ENCODE results near the gene ACOD1.
A peak's percentile ranks its signal among the peaks of the same experiment; 100 is the strongest.
"Not testable (repeated sequence)": the region's sequence is repeated elsewhere in the genome, so short reads cannot be mapped to it uniquely, and the experiment has no call there.

Gene ACOD1

GRCh38 chr13:76948149-76948548, at the start of gene ACOD1:
Gene ACOD1, plus strand, starts transcription at chr13:76948511. Its CDS starts 48 bp downstream, at chr13:76948559.
- no peak for DNase-seq

- not testable (repeated sequence) for DNase-seq
Observed at GRCh38 chr13:76899066-76899465, 49.2 kb upstream of the ACOD1 start.

- DNase-seq: peak; percentile 76
Observed at GRCh38 chr13:76903544-76904162, 44.7 kb upstream of the ACOD1 start.

GRCh38 chr13:76904507-76904906, 43.8 kb upstream of the ACOD1 start:
- no peak for DNase-seq

GRCh38 chr13:76912476-76912875, 35.8 kb upstream of the ACOD1 start:
- no peak for DNase-seq

- DNase-seq: no peak
Observed at GRCh38 chr13:76913898-76914297, 34.4 kb upstream of the ACOD1 start.

GRCh38 chr13:76917095-76917494, 31.2 kb upstream of the ACOD1 start:
- no peak for DNase-seq

GRCh38 chr13:76917755-76918481, 30.4 kb upstream of the ACOD1 start:
- not testable (repeated sequence) for DNase-seq

GRCh38 chr13:76921516-76921915, 26.8 kb upstream of the ACOD1 start:
- no peak for DNase-seq

- DNase-seq: no peak
Observed at GRCh38 chr13:76925115-76925514, 23.2 kb upstream of the ACOD1 start.

- no peak for DNase-seq
Observed at GRCh38 chr13:76927955-76928354, 20.4 kb upstream of the ACOD1 start.

GRCh38 chr13:76928456-76928855, 19.9 kb upstream of the ACOD1 start:
- no peak for DNase-seq

- no peak for DNase-seq
Observed at GRCh38 chr13:76929320-76929719, 19.0 kb upstream of the ACOD1 start.

GRCh38 chr13:76929851-76930374, 18.4 kb upstream of the ACOD1 start:
- DNase-seq: no peak

- no peak for DNase-seq
Observed at GRCh38 chr13:76932076-76932475, 16.2 kb upstream of the ACOD1 start.

GRCh38 chr13:76934671-76935070, 13.6 kb upstream of the ACOD1 start:
- DNase-seq: no peak

GRCh38 chr13:76936763-76937162, 11.5 kb upstream of the ACOD1 start:
- no peak for DNase-seq

- DNase-seq: no peak
Observed at GRCh38 chr13:76937281-76937820, 11.0 kb upstream of the ACOD1 start.

GRCh38 chr13:76939215-76939614, 9.1 kb upstream of the ACOD1 start:
- no peak for DNase-seq

- no peak for DNase-seq
Observed at GRCh38 chr13:76942363-76942762, 5.9 kb upstream of the ACOD1 start.

- no peak for DNase-seq
Observed at GRCh38 chr13:76943646-76944045, 4.7 kb upstream of the ACOD1 start.

- DNase-seq: no peak
Observed at GRCh38 chr13:76944456-76944855, 3.9 kb upstream of the ACOD1 start.

- DNase-seq: no peak
Observed at GRCh38 chr13:76950101-76950500, 1.8 kb downstream of the ACOD1 start.

- no peak for DNase-seq
Observed at GRCh38 chr13:76953968-76954367, 5.7 kb downstream of the ACOD1 start.
